ENCODE measurements around the gene MAST4. TPM values are rescaled to one million over a fixed set of nuclear protein-coding genes. Genes with fewer than 3 reads are reported as not detected.

The MAST4 gene
- total RNA-seq, 2 donors from 2014 or later = 50.4 to 60.6 TPM

DNA sequence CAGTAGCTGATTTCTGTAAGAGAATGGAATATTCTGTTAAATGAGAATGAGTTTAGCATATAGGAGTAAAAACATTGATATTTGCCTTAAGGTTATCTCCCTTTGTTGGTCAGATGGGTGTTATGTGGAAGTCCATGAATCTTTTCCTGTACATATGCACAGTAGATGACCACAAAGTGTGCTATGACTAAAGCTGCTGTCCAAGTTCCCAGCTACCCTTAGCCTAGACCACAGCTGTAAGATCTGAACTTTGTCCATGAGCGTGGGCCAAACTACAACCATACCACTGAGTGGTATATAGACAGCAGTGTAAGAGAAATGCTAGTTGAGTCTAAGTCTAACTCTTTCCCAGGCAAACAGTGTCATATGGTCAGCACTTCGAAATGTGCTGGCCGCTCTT, 551.6 kb downstream of the MAST4 start:
- no peak for DNase-seq (ENCODE audit: low spot score)
- Histone ChIP-seq H3K36me3 (peaks cover 69% of the 10 kb centered on the region), H3K4me1 (peaks cover 0 to 6% of the 10 kb centered on the region in 2 donors), H3K27me3 (no peaks in the 10 kb centered on the region), H3K4me3 (no peak overlapping the region), H3K9me3 (no peaks in the 10 kb centered on the region), H3K27ac (no peak overlapping the region)
- TF ChIP-seq, protein P1, sequence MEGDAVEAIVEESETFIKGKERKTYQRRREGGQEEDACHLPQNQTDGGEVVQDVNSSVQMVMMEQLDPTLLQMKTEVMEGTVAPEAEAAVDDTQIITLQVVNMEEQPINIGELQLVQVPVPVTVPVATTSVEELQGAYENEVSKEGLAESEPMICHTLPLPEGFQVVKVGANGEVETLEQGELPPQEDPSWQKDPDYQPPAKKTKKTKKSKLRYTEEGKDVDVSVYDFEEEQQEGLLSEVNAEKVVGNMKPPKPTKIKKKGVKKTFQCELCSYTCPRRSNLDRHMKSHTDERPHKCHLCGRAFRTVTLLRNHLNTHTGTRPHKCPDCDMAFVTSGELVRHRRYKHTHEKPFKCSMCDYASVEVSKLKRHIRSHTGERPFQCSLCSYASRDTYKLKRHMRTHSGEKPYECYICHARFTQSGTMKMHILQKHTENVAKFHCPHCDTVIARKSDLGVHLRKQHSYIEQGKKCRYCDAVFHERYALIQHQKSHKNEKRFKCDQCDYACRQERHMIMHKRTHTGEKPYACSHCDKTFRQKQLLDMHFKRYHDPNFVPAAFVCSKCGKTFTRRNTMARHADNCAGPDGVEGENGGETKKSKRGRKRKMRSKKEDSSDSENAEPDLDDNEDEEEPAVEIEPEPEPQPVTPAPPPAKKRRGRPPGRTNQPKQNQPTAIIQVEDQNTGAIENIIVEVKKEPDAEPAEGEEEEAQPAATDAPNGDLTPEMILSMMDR (IDR thresholded peaks at IDR 0.05) = no peak

DNA sequence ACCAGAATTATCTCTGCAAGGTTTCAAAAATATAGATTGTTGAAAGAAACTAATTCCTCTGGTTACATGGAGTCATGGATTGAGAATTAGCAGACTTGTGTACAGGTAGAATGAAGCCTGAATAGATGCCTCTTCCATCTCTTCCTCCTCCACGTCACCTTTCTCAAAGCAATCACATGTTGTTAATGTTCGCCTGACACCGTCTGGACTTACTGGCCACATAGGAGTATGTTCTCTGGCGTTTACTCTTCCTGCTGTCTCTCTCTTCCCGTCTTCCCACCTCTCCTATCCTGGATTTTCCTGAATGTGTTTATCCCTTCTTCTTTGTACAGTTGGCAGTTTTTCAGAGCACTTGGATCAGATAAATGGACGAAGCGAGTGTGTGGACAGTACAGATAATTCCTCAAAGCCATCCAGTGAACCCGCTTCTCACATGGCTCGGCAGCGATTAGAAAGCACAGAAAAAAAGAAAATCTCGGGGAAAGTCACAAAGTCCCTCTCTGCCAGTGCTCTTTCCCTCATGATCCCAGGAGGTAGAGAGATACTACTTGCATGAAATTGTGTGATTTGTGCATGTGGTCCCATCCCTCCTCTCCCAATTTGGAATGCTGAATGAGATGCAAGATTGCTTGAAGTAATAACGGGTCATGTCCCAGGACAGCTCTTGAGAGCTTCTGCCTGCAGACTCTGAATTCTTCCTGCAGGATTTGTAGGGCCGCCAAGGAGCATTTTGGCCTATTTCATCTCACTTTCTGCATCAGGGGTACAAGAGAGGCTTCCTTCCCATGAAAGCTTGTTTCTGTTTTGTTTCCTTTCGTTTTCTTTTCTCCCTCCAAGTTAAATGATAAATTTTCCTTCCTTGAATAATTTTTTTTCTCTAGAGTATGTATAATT, 553.1 kb downstream of the MAST4 start:
- DNase-seq (ENCODE audit: low spot score) = no peak
- Histone ChIP-seq H3K4me3 (peak overlapping the region in 1 of 2 donors; percentile 27), H3K36me3 (peaks cover 67% of the 10 kb centered on the region), H3K9me3 (no peaks in the 10 kb centered on the region), H3K4me1 (peaks cover 0 to 10% of the 10 kb centered on the region in 2 donors), H3K27me3 (no peaks in the 10 kb centered on the region), H3K27ac (peak overlapping the region; percentile 19 to 28)
- TF ChIP-seq, protein P1 (IDR thresholded peaks at IDR 0.05) = no peak

DNA sequence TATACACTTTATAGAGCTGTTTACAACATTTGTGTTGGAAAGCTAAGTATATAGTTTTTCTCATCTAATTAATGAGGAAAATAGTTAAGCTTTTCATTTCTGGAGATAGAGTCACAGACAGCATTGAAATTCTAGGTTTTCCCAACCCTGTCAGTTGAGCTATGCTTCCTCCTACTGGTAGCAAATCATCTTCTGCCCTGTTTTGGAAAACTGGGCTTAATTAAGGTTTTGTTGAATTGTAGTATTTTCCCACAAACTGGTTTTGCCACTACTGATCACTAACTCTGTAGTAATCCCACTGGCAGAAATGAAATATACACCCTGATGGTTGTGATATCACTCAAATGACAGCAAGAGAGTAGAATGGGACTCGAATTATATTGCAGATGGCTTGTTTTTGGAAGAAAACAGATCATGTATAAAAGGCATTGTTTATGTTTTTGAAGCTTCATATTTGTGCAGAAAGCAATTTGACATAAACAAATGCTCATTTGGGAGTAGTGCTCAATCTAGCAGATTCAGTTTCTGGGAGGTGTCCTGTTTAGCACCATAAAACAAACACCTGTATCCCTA, 553.8 kb downstream of the MAST4 start:
- Histone ChIP-seq H3K9me3 (no peaks in the 10 kb centered on the region), H3K27me3 (no peaks in the 10 kb centered on the region), H3K36me3 (peaks cover 60% of the 10 kb centered on the region), H3K4me1 (peaks cover 0 to 12% of the 10 kb centered on the region in 2 donors), H3K27ac (peak overlapping the region in 1 of 2 donors; percentile 19), H3K4me3 (no peak overlapping the region)
- TF ChIP-seq, protein P1 (IDR thresholded peaks at IDR 0.05) = peak in 1 of 2 donors; percentile 56
- DNase-seq (ENCODE audit: low spot score) = no peak

DNA sequence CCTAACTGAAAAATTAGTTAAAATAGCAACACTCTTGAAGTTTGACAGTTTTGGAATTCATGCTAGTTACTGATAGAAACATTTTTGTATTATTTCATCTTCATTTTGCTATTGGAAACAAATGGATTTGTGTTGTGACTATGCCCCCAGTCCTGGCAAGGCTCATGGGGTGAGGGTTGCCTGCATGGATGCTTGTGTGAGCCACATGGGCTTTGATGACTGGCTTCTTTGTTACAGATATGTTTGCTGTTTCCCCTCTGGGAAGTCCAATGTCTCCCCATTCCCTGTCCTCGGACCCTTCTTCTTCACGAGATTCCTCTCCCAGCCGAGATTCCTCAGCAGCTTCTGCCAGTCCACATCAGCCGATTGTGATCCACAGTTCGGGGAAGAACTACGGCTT, 556.2 kb downstream of the MAST4 start:
- H3K9me3 ChIP-seq = no peaks in the 10 kb centered on the region
- H3K27ac ChIP-seq = no peak overlapping the region
- TF ChIP-seq, protein P1 (IDR thresholded peaks at IDR 0.05) = no peak
- peaks cover 0 to 18% of the 10 kb centered on the region in 2 donors for H3K4me1 ChIP-seq
- DNase-seq (ENCODE audit: low spot score) = no peak
- H3K27me3 ChIP-seq = no peaks in the 10 kb centered on the region
- H3K36me3 ChIP-seq = peaks cover 46% of the 10 kb centered on the region
- H3K4me3 ChIP-seq = no peak overlapping the region

DNA sequence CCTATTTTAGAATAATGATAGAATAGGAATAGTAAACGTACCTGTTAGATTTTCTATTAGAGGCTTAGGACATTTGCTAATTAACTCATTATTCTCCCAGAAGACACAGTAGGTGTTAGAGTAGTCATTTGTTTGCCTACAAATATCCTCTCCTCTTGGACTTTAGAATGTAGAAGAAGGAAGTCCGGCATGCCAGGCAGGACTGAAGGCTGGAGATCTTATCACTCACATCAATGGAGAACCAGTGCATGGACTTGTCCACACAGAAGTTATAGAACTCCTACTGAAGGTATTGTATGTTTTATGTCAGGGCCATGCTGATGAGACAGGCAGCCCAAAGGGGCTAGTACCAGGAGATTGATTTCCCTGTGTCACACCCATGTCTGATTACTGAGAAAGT, 557.1 kb downstream of the MAST4 start:
- no peak for DNase-seq (ENCODE audit: low spot score)
- H3K27ac ChIP-seq = peak overlapping the region; percentile 50 to 76
- H3K36me3 ChIP-seq = peaks cover 48% of the 10 kb centered on the region

More for the DNA sequence above, 557.1 kb downstream of the MAST4 start:
- TF ChIP-seq, protein P1 (IDR thresholded peaks at IDR 0.05) = no peak
- Histone ChIP-seq H3K9me3 (no peaks in the 10 kb centered on the region), H3K27me3 (no peaks in the 10 kb centered on the region), H3K4me3 (no peak overlapping the region), H3K4me1 (peaks cover 0 to 18% of the 10 kb centered on the region in 2 donors)
